22Rv1 (cell line): ENCODE results near the gene SCN8A.

Source experiments
- CTCF ChIP-seq: fragments of 450-650 bp; IDR thresholded peaks from 2 replicates; pipeline ENCODE4 v1.5.1; 2017; ENCODE audit warnings: mild to moderate bottlenecking
- ZFX ChIP-seq: fragments of 450-650 bp; IDR thresholded peaks from 2 replicates; pipeline ENCODE4 v1.6.1; 2017; ENCODE audit warnings: antibody characterized with exemption, borderline replicate concordance

- TF ChIP-seq CTCF (no peak), ZFX (no peak)
These were observed 235.8 kb downstream of the SCN8A start for GRCh38 chr12:51826881-51827280.
